Ascending aorta (tissue), 2 donors: ENCODE results near the gene LRIT3. TPM values are rescaled to one million over a fixed set of nuclear protein-coding genes. Genes with fewer than 3 reads are reported as not detected.

Experiments
- DNase-seq, 2 donors: peaks; one replicate each; pipeline ENCODE4 v3.0.0-alpha.2; 2019; ENCODE audit warnings: low spot score in 2 of 2
- H3K27ac ChIP-seq, 2 donors: fragments of 200-600 bp; sonication (generic); one replicate each; pipeline ENCODE4 v1.5.1; 2016 to 2017; ENCODE audit warnings: mild to moderate bottlenecking in 1 of 2
- H3K27me3 ChIP-seq: fragments of 200-600 bp; sonication (generic); one replicate; pipeline ENCODE4 v1.5.1; 2017
- H3K36me3 ChIP-seq, 2 donors: fragments of 200-600 bp; sonication (generic); one replicate each; pipeline ENCODE4 v1.5.1; 2016
- H3K4me1 ChIP-seq, 2 donors: fragments of 200-600 bp; sonication (generic); one replicate each; pipeline ENCODE4 v1.5.1; 2016 to 2017; ENCODE audit warnings: mild to moderate bottlenecking in 1 of 2
- H3K4me3 ChIP-seq, 2 donors: fragments of 200-600 bp; sonication (generic); one replicate each; pipeline ENCODE4 v1.5.1; 2016 to 2017; ENCODE audit warnings: mild to moderate bottlenecking in 1 of 2
- H3K9me3 ChIP-seq, 2 donors: fragments of 200-600 bp; sonication (generic); one replicate each; pipeline ENCODE4 v1.5.1; 2016
- CTCF ChIP-seq, 3 experiments: fragments of 200-600 bp in 2 of 3; fragments of 450-650 bp in 1 of 3; sonication (generic) in 2 of 3; IDR thresholded peaks; one replicate each; pipeline ENCODE4 v1.5.1; 2016 to 2019; ENCODE audit warnings: antibody characterized with exemption in 3 of 3, mild to moderate bottlenecking in 1 of 3, moderate library complexity in 1 of 3
- intact Hi-C: fragments of 100-400 bp; cut with DNase I; formaldehyde crosslinking; loops from one replicate; pipeline ENCODE4 v1.15.1; 2023
- total RNA-seq: library from RNA; depleted of rRNA; stranded (reverse); fragments of >200 nt; gene quantifications from one replicate; pipeline ENCODE4 v1.1.0, GENCODE V29; 2016

LRIT3 gene
- total RNA-seq, 1 donor from 2014 or later, result not detected

- intact Hi-C loops, result no loop called here
- no peak for DNase-seq
- TF ChIP-seq CTCF (IDR thresholded peaks at IDR 0.05), result no peak
- Histone ChIP-seq H3K4me3 (no peak overlapping the region), H3K27me3 (no peaks in the 10 kb centered on the region), H3K9me3 (no peaks in the 10 kb centered on the region), H3K4me1 (no peaks in the 10 kb centered on the region), H3K36me3 (no peaks in the 10 kb centered on the region), H3K27ac (no peak overlapping the region)
Measured at GRCh38 chr4:109902559-109903251, 54.8 kb downstream of the LRIT3 start.

- Histone ChIP-seq H3K27ac (no peak overlapping the region), H3K9me3 (no peaks in the 10 kb centered on the region), H3K36me3 (no peaks in the 10 kb centered on the region), H3K27me3 (no peaks in the 10 kb centered on the region), H3K4me1 (no peaks in the 10 kb centered on the region), H3K4me3 (no peak overlapping the region)
- DNase-seq, result no peak
- intact Hi-C loops, result no loop called here
- no peak for TF ChIP-seq CTCF (IDR thresholded peaks at IDR 0.05)
Measured at GRCh38 chr4:109908731-109909130, 60.8 kb downstream of the LRIT3 start.

GRCh38 chr4:109910256-109910655, 62.3 kb downstream of the LRIT3 start:
- Histone ChIP-seq H3K4me3 (no peak overlapping the region), H3K27me3 (no peaks in the 10 kb centered on the region), H3K36me3 (no peaks in the 10 kb centered on the region), H3K9me3 (no peaks in the 10 kb centered on the region), H3K27ac (no peak overlapping the region), H3K4me1 (no peaks in the 10 kb centered on the region)
- TF ChIP-seq CTCF (IDR thresholded peaks at IDR 0.05), result no peak
- intact Hi-C loops, result no loop called here
- DNase-seq, result no peak

GRCh38 chr4:109912706-109913595, 65.0 kb downstream of the LRIT3 start, which contains the start of gene EGF:
Gene EGF, plus strand, starts transcription at chr4:109912883. Its CDS starts 453 bp downstream, at chr4:109913336.
- Histone ChIP-seq H3K36me3 (no peaks in the 10 kb centered on the region), H3K27me3 (no peaks in the 10 kb centered on the region), H3K27ac (no peak within 1 kb of the TSS), H3K9me3 (no peaks in the 10 kb centered on the region), H3K4me1 (no peaks in the 10 kb centered on the region), H3K4me3 (no peak within 1 kb of the TSS)
- TF ChIP-seq CTCF (IDR thresholded peaks at IDR 0.05), result no peak
- DNase-seq, result no peak
- intact Hi-C loops, result no loop called here

- Histone ChIP-seq H3K27ac (no peak overlapping the region), H3K36me3 (no peaks in the 10 kb centered on the region), H3K4me1 (no peaks in the 10 kb centered on the region), H3K4me3 (no peak overlapping the region), H3K9me3 (no peaks in the 10 kb centered on the region), H3K27me3 (no peaks in the 10 kb centered on the region)
- intact Hi-C loops, result no loop called here
- DNase-seq, result no peak
- TF ChIP-seq CTCF (IDR thresholded peaks at IDR 0.05), result no peak
Measured at GRCh38 chr4:109913596-109914241, 65.8 kb downstream of the LRIT3 start.
